Fibroblast of skin of abdomen (primary cell): ENCODE results near the gene SPOUT1. TPM values are rescaled to one million over a fixed set of nuclear protein-coding genes. Genes with fewer than 3 reads are reported as not detected.
"Not testable (repeated sequence)": the region's sequence is repeated elsewhere in the genome, so short reads cannot be mapped to it uniquely, and the experiment has no call there.

Source experiments
- DNase-seq: peaks from one replicate; pipeline ENCODE4 v3.0.0-alpha.2; 2013
- polyA plus RNA-seq, 2 experiments: library from polyadenylated mRNA; unstranded; fragments of 120-200 nt; gene quantifications; one replicate each; pipeline ENCODE4 v1.2.1, GENCODE V29; 2013; ENCODE audit not compliant: insufficient read length in 2 of 2

SPOUT1 gene
- 30.7 TPM for polyA plus RNA-seq (2013, experiment 1 of 2; ENCODE audit: insufficient read length)
- 30.8 TPM for polyA plus RNA-seq (2013, experiment 2 of 2; ENCODE audit: insufficient read length)

DNA sequence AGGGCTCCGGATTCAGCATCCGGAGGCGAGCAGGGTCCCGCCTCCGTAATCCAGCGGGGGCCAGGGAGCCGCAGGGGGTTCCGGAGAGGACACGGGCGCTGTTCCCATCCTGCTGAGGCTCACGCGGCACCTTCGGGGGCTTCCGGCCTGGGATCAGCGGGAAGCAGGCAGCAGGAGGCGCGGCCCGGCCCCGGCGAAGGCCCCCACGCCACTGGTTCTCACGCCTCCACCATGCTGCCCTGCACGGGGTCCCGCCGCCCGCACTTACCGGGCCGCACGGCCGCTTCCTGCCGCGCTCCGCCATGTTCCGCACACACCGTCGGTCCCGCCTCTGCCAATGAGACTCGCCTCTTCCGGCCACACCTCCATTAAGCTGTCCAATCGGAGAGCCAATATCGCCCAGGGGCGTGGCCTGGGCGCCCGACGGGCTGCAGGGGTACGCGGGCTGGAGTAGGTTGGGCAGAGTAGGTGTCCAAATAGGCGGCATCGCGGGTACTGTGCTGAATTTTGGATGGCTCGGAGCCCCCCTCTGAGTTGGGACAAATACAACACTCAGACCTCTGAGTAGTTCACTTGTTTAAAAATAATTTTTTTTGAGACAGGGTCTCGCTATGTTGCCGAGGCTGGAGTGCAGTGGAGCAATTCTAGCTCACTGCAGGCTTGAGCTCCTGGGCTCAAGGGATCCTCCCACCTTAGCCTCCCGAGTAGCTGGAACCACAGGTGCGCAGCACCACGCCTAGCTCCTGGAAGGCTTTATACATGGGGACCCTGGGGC is at the start of gene SPOUT1:
Gene SPOUT1, minus strand, starts transcription at position 318 of the 775 bp plus-strand sequence. Its CDS starts 14 bp downstream, at position 304.
- DNase-seq = peak; percentile 89

DNA sequence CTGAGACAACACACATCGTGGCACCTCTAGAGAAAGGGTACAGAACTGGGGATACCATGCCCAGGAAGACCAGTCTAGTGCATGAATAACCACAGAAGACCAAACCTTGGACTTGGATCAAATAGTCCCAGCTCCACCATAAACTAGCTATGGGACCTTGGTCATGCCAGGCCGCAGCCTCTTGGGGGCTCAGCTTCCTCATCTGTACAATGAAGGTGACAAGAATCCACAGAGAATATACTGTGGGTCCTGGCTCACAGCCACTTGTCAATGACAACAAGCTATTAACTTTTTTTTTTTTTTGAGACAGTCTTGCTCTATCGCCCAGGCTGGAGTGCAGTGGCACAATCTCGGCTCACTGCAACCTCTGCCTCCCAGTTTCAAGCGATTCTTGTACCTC is 48.3 kb upstream of the SPOUT1 start:
- DNase-seq = no peak

DNA sequence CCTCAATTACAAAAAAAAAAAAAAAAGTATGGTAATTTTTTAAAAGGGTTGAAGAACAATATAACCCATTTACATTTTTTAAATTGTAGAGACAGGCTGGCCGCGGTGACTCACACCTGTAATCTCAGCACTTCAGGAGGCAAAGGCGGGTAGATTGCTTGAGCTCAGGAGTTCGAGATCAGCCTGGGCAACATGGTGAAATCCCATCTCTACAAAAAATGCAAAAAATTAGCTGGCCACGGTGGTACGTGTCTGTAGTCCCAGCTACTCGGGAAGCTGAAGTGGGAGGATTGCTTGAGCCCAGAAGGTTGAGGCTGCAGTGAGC is 41.3 kb upstream of the SPOUT1 start:
- DNase-seq = not testable (repeated sequence)

DNA sequence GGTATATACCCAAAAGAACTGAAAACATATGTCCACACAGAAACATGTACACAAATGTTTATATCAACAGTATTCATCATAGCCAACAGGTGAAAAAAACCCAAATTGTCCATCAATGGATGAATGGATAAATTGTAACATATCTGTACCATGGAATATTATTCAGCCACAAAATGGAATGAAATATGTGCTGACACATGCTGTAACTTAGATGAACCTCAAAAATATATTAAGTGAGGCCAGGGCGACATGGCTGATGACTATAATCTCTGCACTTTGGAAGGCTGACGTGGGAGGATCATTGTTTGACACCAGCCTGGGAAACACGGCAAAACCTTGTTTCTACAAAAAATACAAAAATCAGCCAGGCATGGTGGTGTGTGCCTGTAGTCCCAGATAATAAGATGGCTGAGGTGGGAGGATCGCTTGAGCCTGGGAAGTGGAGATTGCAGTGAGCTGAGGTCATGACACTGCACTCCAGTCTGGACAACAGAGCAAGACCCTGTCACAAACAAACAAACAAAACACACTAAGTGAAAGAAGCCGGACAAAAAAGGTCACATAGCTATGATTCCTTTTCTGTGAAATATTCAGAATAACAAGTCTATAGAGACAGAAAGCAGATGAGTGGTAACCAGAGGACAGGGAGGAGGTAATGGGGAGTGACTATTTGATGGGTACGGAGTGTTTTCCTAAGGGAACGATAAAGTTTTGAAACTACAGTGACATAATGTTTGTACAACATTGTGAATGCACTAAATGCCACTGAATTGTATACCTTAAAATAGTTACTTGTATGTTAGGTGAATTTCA is 40.7 kb upstream of the SPOUT1 start:
- no peak for DNase-seq

- peak; percentile 44 for DNase-seq
Measured at GRCh38 chr9:128863647-128864046, 34.1 kb upstream of the SPOUT1 start.

DNA sequence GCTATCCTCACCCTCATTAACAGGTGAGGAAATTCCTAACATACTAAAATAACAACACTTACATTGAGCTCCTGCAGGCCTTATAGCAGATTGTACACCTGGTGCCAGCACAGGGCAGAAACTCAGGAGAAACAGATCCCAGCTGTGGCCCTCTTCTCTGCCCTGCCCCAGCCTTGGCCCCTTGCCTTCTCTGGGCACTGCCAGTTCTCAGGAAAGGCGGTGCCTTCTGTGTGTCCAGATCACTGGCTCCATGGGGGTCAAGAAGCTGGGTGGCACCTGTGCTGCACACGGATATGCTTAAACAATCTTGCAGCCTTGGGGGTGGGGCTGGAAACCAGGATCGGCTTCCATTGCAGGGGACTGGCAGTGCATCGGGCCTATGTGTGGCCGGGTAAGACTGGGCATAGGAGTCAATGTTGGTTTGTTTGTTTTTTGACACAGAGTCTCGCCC is 32.8 kb upstream of the SPOUT1 start:
- no peak for DNase-seq

- DNase-seq = no peak
Measured at GRCh38 chr9:128861501-128861900, 31.9 kb upstream of the SPOUT1 start.

DNA sequence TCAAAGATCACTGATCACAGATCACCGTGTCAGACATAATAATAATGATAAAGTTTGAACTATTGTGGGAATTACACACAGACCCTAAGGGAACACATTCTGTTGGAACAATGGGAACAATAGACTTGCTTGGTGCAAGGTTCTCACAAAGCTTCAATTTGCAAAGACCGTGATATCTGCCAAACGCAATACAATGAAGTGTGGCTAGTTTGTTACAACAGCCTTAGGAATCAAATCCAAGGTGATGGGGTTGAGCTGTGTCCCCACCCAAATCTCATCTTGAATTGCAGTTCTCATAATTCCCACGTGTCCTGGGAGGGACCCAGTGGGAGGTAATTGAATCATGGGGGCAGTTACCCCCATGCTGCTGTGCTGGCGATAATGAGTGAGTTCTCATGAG is 31.3 kb upstream of the SPOUT1 start:
- DNase-seq = no peak

DNA sequence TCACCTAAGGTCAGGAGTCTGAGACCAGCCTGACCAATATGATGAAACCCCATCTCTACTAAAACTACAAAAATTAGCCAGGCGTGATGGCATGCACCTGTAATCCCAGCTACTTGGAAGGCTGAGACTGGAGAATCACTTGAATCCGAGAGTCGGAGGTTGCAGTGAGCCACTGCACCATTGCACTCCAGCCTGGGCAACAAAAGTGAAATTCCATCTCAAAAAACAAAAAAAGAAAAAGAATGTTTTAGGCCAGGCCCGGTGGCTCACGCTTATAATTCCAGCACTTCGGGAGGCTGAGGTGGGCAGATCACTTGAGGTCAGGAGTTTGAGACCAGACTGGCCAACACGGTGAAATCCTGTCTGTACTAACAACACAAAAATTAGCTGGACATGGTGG is 28.9 kb upstream of the SPOUT1 start:
- DNase-seq = not testable (repeated sequence)

GRCh38 chr9:128854454-128854853 is 24.9 kb upstream of the SPOUT1 start:
- DNase-seq = not testable (repeated sequence)

- not testable (repeated sequence) for DNase-seq
Measured at GRCh38 chr9:128852646-128853045, 23.1 kb upstream of the SPOUT1 start.

GRCh38 chr9:128851779-128852600 is 22.4 kb upstream of the SPOUT1 start:
- DNase-seq = peak; percentile 10

GRCh38 chr9:128851024-128851423 is 21.4 kb upstream of the SPOUT1 start:
- DNase-seq = not testable (repeated sequence)

DNA sequence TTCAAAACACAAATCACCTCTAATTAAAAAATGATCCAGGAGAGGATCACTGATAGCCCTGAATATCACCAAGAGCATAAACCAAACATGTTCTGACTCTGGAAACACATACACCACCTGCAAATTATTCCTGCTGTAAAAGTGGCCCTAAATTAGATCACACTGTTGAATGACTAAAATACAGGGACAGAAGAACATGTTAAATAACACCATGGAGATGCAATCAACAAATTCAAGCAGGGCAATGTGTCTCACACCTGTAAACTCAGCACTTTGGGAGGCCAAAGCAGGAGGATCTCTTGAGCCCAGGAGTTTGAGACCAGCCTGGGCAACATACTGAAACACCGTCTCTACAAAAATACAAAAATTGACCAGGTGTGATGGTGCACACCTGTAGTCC is 18.2 kb upstream of the SPOUT1 start:
- no peak for DNase-seq

- DNase-seq = no peak
Measured at GRCh38 chr9:128846680-128847030, 17.1 kb upstream of the SPOUT1 start.

DNA sequence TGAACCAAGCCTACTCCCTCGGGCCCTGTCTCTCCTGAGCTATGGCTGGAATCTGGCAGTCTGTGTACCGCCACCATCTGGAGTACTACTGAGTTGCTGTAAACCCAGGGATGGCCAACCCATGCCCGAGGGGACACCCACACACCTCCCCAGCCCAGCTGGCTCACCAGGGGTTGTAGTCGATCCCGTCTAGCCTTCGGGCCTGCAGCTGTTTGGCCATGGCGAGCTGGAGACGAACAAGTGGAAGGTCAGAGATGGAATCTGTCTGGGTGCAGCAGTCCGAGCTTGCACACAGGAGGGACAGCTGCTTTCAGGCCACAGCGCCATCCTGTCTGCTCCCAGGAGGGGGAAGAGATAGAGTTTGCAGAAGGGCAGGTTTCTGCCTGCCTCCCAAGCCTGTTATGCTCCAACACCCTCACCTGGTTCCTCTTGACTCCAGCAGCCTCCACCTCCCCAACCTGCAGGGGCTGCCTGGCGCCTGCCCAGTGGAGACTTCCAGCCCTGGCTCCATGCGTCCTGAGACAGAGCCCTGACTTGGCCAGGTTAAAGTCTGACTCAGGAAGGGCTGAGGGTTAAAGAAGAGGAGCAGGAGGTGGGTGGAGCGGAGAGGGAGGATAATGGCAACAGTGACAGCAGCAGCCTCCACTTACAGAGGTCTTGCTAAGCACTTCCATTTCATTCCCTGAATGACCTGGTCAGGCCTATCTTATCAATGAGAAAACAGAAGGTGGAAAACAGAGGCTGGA is 15.8 kb upstream of the SPOUT1 start:
- no peak for DNase-seq

DNA sequence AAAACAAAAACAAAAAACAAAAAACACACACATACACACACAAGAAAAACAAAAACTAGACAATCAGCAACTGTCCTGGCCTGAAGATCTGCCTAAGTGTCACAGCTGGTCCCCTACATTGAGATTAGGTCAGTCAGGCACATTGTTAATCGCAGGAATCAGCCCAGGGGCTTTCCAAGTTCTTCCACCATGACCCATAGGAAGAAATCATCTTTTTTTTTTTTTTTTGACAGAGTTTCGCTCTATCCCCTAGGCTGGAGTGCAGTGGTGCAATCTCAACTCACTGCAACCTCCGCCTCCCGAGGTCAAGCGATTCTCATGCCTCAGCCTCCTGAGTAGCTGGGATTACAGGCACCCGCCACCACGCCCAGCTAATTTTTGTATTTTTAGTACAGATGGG is 13.6 kb upstream of the SPOUT1 start:
- not testable (repeated sequence) for DNase-seq

GRCh38 chr9:128841694-128842492 is 12.3 kb upstream of the SPOUT1 start:
- DNase-seq = no peak

DNA sequence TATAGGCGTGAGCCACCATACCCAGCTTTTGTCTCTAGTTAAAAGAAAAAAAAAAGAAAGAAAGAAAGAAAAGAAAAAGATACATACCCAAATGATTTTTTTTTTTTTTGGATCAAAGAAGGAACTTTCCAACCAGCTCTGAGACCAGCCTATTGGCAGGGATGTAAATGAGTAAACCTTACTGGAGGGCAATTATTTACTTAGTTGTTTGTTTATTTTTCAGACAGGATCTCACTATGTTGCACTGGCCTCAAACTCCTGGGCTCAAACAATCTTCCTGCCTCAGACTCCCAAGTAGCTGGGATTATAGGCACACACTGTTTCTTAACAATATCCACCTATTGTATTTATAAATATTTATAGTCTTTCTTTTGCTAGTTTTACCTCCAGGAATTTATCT is 10.9 kb upstream of the SPOUT1 start:
- no peak for DNase-seq

DNA sequence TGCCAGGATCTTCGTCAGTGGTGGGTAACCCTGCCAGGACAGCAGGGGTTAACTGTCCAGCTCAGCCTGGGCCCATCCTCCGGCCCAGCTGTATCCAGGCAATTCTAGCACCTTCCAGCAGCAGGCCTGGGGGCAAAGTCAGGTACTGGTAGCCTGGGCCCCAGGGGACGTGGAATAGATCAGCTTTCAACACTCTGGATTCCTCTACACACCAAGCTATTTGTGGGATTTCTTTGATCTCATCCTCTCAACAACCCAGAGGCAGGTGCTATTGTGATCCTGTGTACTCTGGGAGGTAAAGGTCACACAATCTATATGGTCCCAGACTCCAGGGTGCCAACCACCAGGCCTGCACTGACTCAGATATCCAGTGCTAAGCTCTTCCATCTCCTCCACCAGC is 8.7 kb upstream of the SPOUT1 start:
- DNase-seq = no peak

- DNase-seq = no peak
Measured at GRCh38 chr9:128836509-128837145, 7.0 kb upstream of the SPOUT1 start.
